AG04450 (cell line): ENCODE data around the gene TRIP12. TPM values are rescaled to one million over a fixed set of nuclear protein-coding genes. Genes with fewer than 3 reads are reported as not detected.

ENCODE experiments used
- CTCF ChIA-PET: fragments of 300-600, 350-600 bp; formaldehyde crosslinking; extraction: SDS; loops from one replicate; lab custom pipeline; 2022; ENCODE audit warnings: antibody characterized with exemption, inconsistent platforms; lab: Charles Lee
- POLR2A ChIA-PET: fragments of 350-600 bp; formaldehyde crosslinking; extraction: SDS; loops from one replicate; lab custom pipeline; 2021; ENCODE audit warnings: antibody characterized with exemption, inconsistent platforms; lab: Yijun Ruan, JAX
- DNase-seq: peaks from one replicate; pipeline ENCODE4 v3.0.0-alpha.2; 2011; ENCODE audit warnings: low read depth, low spot score
- H3K27ac ChIP-seq: one replicate; pipeline ENCODE4 v1.5.1; 2012; ENCODE audit warnings: low read depth, low read length, control low read depth
- H3K27me3 ChIP-seq: one replicate; pipeline ENCODE4 v1.6.0; 2012; ENCODE audit warnings: low read length; ENCODE audit not compliant: control insufficient read depth, insufficient read depth
- H3K4me3 ChIP-seq: 2 replicates; pipeline ENCODE4 v1.5.1; 2011; ENCODE audit warnings: mild to moderate bottlenecking, low read depth, low read length, control low read depth
- H3K9me3 ChIP-seq: 2 replicates; pipeline ENCODE4 v1.5.1; 2012; ENCODE audit warnings: low read length; ENCODE audit not compliant: control insufficient read depth, insufficient read depth
- polyA plus RNA-seq: library from polyadenylated mRNA; depleted of rRNA; stranded (reverse); fragments of >200 nt; gene quantifications from 2 replicates; pipeline ENCODE4 v1.2.3, GENCODE V29; 2011
- TF ChIP-seq, protein P1 (sequence below): IDR thresholded peaks from 2 replicates; pipeline ENCODE4 v1.5.1; 2011; ENCODE audit warnings: low read depth, low read length, control low read depth, inconsistent platforms

The TRIP12 gene
- polyA plus RNA-seq, 1 experiment: 170 TPM

- CTCF ChIA-PET: interaction anchor here (0.6 kb wide), 1 partner anchor 32 kb away, joined by 3 read pairs; no protein-coding TSS in a partner anchor
- no peaks in the 10 kb centered on the region for H3K27me3 ChIP-seq
- H3K27ac ChIP-seq: no peak overlapping the region
- TF ChIP-seq, protein P1, sequence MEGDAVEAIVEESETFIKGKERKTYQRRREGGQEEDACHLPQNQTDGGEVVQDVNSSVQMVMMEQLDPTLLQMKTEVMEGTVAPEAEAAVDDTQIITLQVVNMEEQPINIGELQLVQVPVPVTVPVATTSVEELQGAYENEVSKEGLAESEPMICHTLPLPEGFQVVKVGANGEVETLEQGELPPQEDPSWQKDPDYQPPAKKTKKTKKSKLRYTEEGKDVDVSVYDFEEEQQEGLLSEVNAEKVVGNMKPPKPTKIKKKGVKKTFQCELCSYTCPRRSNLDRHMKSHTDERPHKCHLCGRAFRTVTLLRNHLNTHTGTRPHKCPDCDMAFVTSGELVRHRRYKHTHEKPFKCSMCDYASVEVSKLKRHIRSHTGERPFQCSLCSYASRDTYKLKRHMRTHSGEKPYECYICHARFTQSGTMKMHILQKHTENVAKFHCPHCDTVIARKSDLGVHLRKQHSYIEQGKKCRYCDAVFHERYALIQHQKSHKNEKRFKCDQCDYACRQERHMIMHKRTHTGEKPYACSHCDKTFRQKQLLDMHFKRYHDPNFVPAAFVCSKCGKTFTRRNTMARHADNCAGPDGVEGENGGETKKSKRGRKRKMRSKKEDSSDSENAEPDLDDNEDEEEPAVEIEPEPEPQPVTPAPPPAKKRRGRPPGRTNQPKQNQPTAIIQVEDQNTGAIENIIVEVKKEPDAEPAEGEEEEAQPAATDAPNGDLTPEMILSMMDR: no peak
- no peak for DNase-seq
- H3K4me3 ChIP-seq: no peak overlapping the region
- H3K9me3 ChIP-seq: no peaks in the 10 kb centered on the region
- POLR2A ChIA-PET: no interaction called here
Observed at GRCh38 chr2:229896857-229897256, 25.0 kb downstream of the TRIP12 start.

GRCh38 chr2:229889023-229889422 lies 32.8 kb downstream of the TRIP12 start:
- CTCF ChIA-PET: no interaction called here
- POLR2A ChIA-PET: no interaction called here
- no peak overlapping the region for H3K4me3 ChIP-seq
- no peak for DNase-seq
- no peaks in the 10 kb centered on the region for H3K9me3 ChIP-seq
- no peaks in the 10 kb centered on the region for H3K27me3 ChIP-seq
- H3K27ac ChIP-seq: no peak overlapping the region
- TF ChIP-seq, protein P1: no peak

- CTCF ChIA-PET: interaction anchor here (1.1 kb wide), 1 partner anchor 272 kb away, joined by 5 read pairs; no protein-coding TSS in a partner anchor
- Histone ChIP-seq H3K27me3 (no peaks in the 10 kb centered on the region), H3K4me3 (no peak overlapping the region), H3K27ac (no peak overlapping the region), H3K9me3 (no peaks in the 10 kb centered on the region)
- TF ChIP-seq, protein P1: no peak
- POLR2A ChIA-PET: no interaction called here
- no peak for DNase-seq
Observed at GRCh38 chr2:229888031-229888430, 33.8 kb downstream of the TRIP12 start.

DNA sequence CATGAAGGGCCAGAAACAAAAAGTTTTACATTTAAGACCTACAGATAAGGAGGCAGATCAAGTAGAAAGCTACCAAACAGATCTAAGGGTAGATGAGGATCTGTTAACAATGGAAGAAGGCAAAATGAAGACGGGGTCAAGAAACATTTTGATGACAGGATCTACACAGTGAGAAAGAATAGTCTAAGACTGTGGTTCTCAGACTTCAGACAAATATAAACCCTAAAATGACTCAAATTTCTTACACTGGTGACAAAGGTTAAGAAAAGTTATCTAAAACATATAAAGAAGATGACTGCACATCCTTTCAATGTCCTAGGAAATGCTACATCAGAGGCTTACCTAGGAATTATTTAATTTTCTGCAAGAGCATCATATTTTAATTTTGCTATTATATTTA lies 34.4 kb downstream of the TRIP12 start:
- CTCF ChIA-PET: interaction anchor here (1.1 kb wide), 1 partner anchor 272 kb away, joined by 5 read pairs; no protein-coding TSS in a partner anchor
- POLR2A ChIA-PET: no interaction called here
- TF ChIP-seq, protein P1: no peak
- no peaks in the 10 kb centered on the region for H3K9me3 ChIP-seq
- no peaks in the 10 kb centered on the region for H3K27me3 ChIP-seq
- H3K4me3 ChIP-seq: no peak overlapping the region
- no peak for DNase-seq
- H3K27ac ChIP-seq: no peak overlapping the region

DNA sequence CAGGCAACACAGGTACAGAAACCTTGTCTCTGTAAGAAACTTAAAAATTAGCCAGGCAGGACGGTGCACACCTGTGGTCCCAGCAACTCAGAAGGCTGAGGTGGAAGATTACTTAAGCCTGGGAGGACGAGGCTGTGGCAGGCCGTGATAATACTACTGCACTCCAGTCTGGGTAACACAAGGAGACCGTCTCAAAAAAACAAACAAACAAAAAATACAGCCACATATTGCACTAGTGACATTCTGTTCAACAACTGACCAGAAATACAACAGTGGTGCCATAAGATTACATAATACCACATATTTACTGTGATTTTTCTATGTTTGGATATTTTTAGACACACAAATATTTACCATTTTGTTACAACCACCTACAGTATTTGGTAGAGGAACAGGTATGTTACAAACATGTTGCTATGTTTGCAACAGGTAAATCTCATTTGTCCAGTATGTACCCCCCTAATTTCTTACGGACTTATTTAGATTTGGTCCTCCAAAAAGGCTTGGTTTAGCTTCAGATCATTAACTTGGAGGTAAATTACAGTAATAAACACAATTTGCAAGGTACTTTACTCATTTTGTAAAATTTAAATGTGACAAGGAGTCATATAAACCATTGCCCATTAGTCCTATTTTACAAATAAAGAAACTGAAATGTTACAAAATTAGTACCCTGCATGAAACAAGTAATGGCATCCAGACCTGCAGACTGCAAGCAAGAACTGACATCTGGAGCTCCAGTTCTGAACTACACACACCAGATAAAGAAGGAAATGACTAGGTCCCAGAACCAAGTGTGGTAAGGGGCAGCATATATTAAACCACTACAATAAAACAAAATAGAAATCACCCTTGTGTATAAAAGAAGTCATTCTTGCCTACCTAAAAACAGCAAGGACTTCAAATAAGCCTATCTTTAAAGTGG lies 36.8 kb downstream of the TRIP12 start:
- H3K27ac ChIP-seq: no peak overlapping the region
- CTCF ChIA-PET: no interaction called here
- TF ChIP-seq, protein P1: no peak
- H3K4me3 ChIP-seq: no peak overlapping the region
- H3K27me3 ChIP-seq: no peaks in the 10 kb centered on the region
- H3K9me3 ChIP-seq: no peaks in the 10 kb centered on the region
- DNase-seq: no peak
- POLR2A ChIA-PET: no interaction called here
